GM23338 (cell line): ENCODE measurements around the gene VTA1. TPM values are rescaled to one million over a fixed set of nuclear protein-coding genes. Genes with fewer than 3 reads are reported as not detected.

Experiments
- ATAC-seq: fragments of 200-7000 bp; cut with Tn5 transposase; 3 replicates; pipeline ENCODE4 v1.9.1; 2020
- DNase-seq: peaks from one replicate; pipeline ENCODE4 v3.0.0-alpha.2; 2015; ENCODE audit warnings: low spot score
- H2AFZ ChIP-seq: fragments of 200-600 bp; sonication (generic); 2 replicates; pipeline ENCODE4 v1.8.0; 2016; ENCODE audit warnings: antibody characterized with exemption, mild to moderate bottlenecking, moderate library complexity
- H3F3A ChIP-seq: fragments of 200-600 bp; sonication (generic); replicated peaks from 2 replicates; pipeline ENCODE4 v1.8.0; 2017; ENCODE audit warnings: antibody characterized with exemption, mixed run types, low read depth
- H3K27ac ChIP-seq: fragments of 200-600 bp; sonication (generic); 2 replicates; pipeline ENCODE4 v1.6.1; 2016; ENCODE audit warnings: low read depth
- H3K27me3 ChIP-seq: fragments of 200-600 bp; sonication (generic); 2 replicates; pipeline ENCODE4 v1.8.0; 2016; ENCODE audit warnings: mild to moderate bottlenecking, mixed run types, moderate library complexity; ENCODE audit not compliant: insufficient read depth
- H3K36me3 ChIP-seq: fragments of 200-600 bp; sonication (generic); 2 replicates; pipeline ENCODE4 v1.8.0; 2016; ENCODE audit warnings: mild to moderate bottlenecking; ENCODE audit not compliant: insufficient read depth
- H3K4me1 ChIP-seq: fragments of 200-600 bp; sonication (generic); 2 replicates; pipeline ENCODE4 v1.8.0; 2016; ENCODE audit warnings: mild to moderate bottlenecking, moderate library complexity; ENCODE audit not compliant: insufficient read depth
- H3K4me2 ChIP-seq: fragments of 200-600 bp; sonication (generic); 2 replicates; pipeline ENCODE4 v1.7.1; 2017; ENCODE audit warnings: mixed run types
- H3K4me3 ChIP-seq: fragments of 200-600 bp; sonication (generic); 2 replicates; pipeline ENCODE4 v1.6.1; 2016; ENCODE audit warnings: mixed run types
- H3K79me2 ChIP-seq: fragments of 200-600 bp; sonication (generic); replicated peaks from 2 replicates; pipeline ENCODE4 v1.8.0; 2017; ENCODE audit warnings: mild to moderate bottlenecking; ENCODE audit not compliant: insufficient read depth
- H3K9me2 ChIP-seq: fragments of 200-600 bp; sonication (generic); 2 replicates; pipeline ENCODE4 v1.8.0; 2017; ENCODE audit not compliant: insufficient read depth
- H4K20me1 ChIP-seq: fragments of 200-600 bp; sonication (generic); replicated peaks from 2 replicates; pipeline ENCODE4 v1.8.0; 2017; ENCODE audit warnings: mild to moderate bottlenecking; ENCODE audit not compliant: insufficient read depth
- H3K27ac Mint-ChIP-seq: 2 replicates; pipeline ENCODE4 v1.8.0; 2020; ENCODE audit warnings: inconsistent platforms, mild to moderate bottlenecking, moderate library complexity, mixed read lengths
- H3K27me3 Mint-ChIP-seq: 3 replicates; pipeline ENCODE4 v1.8.0; 2022; ENCODE audit warnings: low read depth, mild to moderate bottlenecking, moderate library complexity, mixed read lengths, inconsistent platforms; ENCODE audit not compliant: insufficient read depth, poor library complexity
- H3K36me3 Mint-ChIP-seq: 3 replicates; pipeline ENCODE4 v1.8.0; 2021; ENCODE audit warnings: low read depth, mild to moderate bottlenecking, inconsistent platforms, moderate library complexity, mixed read lengths
- H3K4me1 Mint-ChIP-seq: 3 replicates; pipeline ENCODE4 v1.8.0; 2020; ENCODE audit warnings: mild to moderate bottlenecking, inconsistent platforms, mixed read lengths
- H3K4me3 Mint-ChIP-seq: 3 replicates; pipeline ENCODE4 v1.8.0; 2021; ENCODE audit warnings: moderate library complexity, mild to moderate bottlenecking, inconsistent platforms, mixed read lengths
- H3K9me3 Mint-ChIP-seq: 3 replicates; pipeline ENCODE4 v1.8.0; 2020; ENCODE audit warnings: moderate library complexity, mild to moderate bottlenecking, inconsistent platforms, mixed read lengths
- CREB1 ChIP-seq: fragments of 250-450 bp; sonication (Bioruptor Pico); IDR thresholded peaks from 2 replicates; pipeline ENCODE4 v1.5.0; 2020; ENCODE audit warnings: low read depth, mild to moderate bottlenecking, moderate library complexity
- EZH2 ChIP-seq: fragments of 200-600 bp; sonication (generic); IDR thresholded peaks from one replicate; pipeline ENCODE4 v1.8.0; 2017; ENCODE audit warnings: antibody characterized with exemption, mild to moderate bottlenecking, low read depth; ENCODE audit not compliant: unreplicated experiment
- EZH2phosphoT487 ChIP-seq: fragments of 200-600 bp; sonication (generic); IDR thresholded peaks from one replicate; pipeline ENCODE4 v1.8.1; 2018; ENCODE audit warnings: antibody characterized with exemption; ENCODE audit not compliant: unreplicated experiment
- JUNB ChIP-seq: IDR thresholded peaks from one replicate; pipeline ENCODE4 v1.6.1; 2016; ENCODE audit warnings: antibody characterized with exemption; ENCODE audit not compliant: unreplicated experiment
- NANOG ChIP-seq: IDR thresholded peaks from 2 replicates; pipeline ENCODE4 v1.6.1; 2016; ENCODE audit warnings: antibody characterized with exemption, borderline replicate concordance
- POLR2AphosphoS5 ChIP-seq: IDR thresholded peaks from 2 replicates; pipeline ENCODE4 v1.6.1; 2016; ENCODE audit warnings: antibody characterized with exemption, low read depth
- STAT1 ChIP-seq: IDR thresholded peaks from one replicate; pipeline ENCODE4 v1.6.1; 2016; ENCODE audit warnings: antibody characterized with exemption; ENCODE audit not compliant: unreplicated experiment
- ZNF114 ChIP-seq: fragments of 250-450 bp; sonication (Bioruptor Pico); IDR thresholded peaks from 2 replicates; pipeline ENCODE4 v1.5.0; 2020; ENCODE audit warnings: mild to moderate bottlenecking, moderate library complexity
- ZNF331 ChIP-seq: fragments of 250-450 bp; sonication (Bioruptor Pico); IDR thresholded peaks from 2 replicates; pipeline ENCODE4 v1.5.0; 2020; ENCODE audit warnings: low read depth, mild to moderate bottlenecking, moderate library complexity
- polyA plus RNA-seq: library from polyadenylated mRNA; unstranded; fragments of >200 nt; fragmentation: Nextera tagmentation; extraction: Ambion mirVana; gene quantifications from 2 replicates; pipeline ENCODE4 v1.2.1, GENCODE V29; 2016
- total RNA-seq: library from RNA; depleted of rRNA; stranded (reverse); fragments of >200 nt; shearing (Covaris generic); gene quantifications from 2 replicates; pipeline ENCODE4 v1.2.3, GENCODE V29; 2014
- TF ChIP-seq, protein P1 (sequence below), 2 experiments: fragments of 200-600 bp in 1 of 2; sonication (generic) in 1 of 2; conservative IDR thresholded peaks; 2 replicates each; pipeline versions ENCODE4 v1.5.1 to v1.6.1; 2016 to 2017; ENCODE audit warnings: antibody characterized with exemption in 2 of 2, low read depth in 2 of 2, mild to moderate bottlenecking in 2 of 2, moderate library complexity in 1 of 2
- TF ChIP-seq, protein P2 (sequence below): fragments of 250-450 bp; sonication (Bioruptor Pico); IDR thresholded peaks from 2 replicates; pipeline ENCODE4 v1.5.0; 2020; ENCODE audit warnings: mild to moderate bottlenecking, moderate library complexity
- TF ChIP-seq, protein P3 (sequence below): IDR thresholded peaks from one replicate; pipeline ENCODE4 v1.6.1; 2018; ENCODE audit warnings: antibody characterized with exemption; ENCODE audit not compliant: unreplicated experiment
- TF ChIP-seq, protein P4 (sequence below): IDR thresholded peaks from 2 replicates; pipeline ENCODE4 v1.6.1; 2016; ENCODE audit warnings: antibody characterized with exemption

Gene VTA1
- total and polyA plus RNA-seq, 2 experiments from 2014 or later = 102 to 104 TPM

DNA sequence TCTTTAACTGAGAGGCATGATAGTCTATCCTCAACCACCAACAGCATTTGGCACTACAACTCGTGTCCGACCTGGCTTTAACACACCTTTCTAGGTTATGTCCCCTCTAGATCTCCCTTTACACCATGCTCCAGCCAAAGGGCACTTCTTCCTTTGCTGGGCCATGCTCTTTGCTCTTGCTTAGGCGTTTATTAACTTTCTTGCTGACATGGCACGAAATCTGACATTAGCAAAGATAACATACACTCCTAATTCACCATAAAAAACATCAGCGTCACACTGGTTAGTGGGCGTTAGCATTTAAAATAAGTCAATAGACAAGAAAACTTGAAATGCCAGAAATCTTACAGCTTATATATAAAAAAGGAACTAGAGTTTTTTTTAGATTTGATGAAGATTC lies 107.5 kb downstream of the VTA1 start:
- Histone ChIP-seq H3K4me1 (no peaks in the 10 kb centered on the region), H2AFZ (no peak overlapping the region), H3K27me3 (no peaks in the 10 kb centered on the region), H3K36me3 (no peaks in the 10 kb centered on the region), H3K9me2 (0 out of 2 replicates have a peak, but pooled peaks cover 3% of the 10 kb centered on the region), H3K27ac (no peak overlapping the region), H3K4me3 (no peak overlapping the region), H4K20me1 (no peaks in the 10 kb centered on the region), H3K79me2 (no peaks in the 10 kb centered on the region), H3F3A (no peaks in the 10 kb centered on the region), H3K4me2 (no peak overlapping the region)
- ATAC-seq (no peak), DNase-seq (no peak)
- Mint-ChIP-seq H3K4me1 (no peaks in the 10 kb centered on the region), H3K27ac (no peak overlapping the region), H3K27me3 (no peaks in the 10 kb centered on the region), H3K4me3 (no peak overlapping the region), H3K36me3 (no peaks in the 10 kb centered on the region), H3K9me3 (no peaks in the 10 kb centered on the region)
- no peak for TF ChIP-seq POLR2AphosphoS5
- no peak for TF ChIP-seq ZNF331 (CRISPR knock-in tag)
- TF ChIP-seq NANOG = no peak
- no peak for TF ChIP-seq JUNB
- no peak for TF ChIP-seq EZH2
- TF ChIP-seq ZNF114 = no peak
- TF ChIP-seq, protein P1, sequence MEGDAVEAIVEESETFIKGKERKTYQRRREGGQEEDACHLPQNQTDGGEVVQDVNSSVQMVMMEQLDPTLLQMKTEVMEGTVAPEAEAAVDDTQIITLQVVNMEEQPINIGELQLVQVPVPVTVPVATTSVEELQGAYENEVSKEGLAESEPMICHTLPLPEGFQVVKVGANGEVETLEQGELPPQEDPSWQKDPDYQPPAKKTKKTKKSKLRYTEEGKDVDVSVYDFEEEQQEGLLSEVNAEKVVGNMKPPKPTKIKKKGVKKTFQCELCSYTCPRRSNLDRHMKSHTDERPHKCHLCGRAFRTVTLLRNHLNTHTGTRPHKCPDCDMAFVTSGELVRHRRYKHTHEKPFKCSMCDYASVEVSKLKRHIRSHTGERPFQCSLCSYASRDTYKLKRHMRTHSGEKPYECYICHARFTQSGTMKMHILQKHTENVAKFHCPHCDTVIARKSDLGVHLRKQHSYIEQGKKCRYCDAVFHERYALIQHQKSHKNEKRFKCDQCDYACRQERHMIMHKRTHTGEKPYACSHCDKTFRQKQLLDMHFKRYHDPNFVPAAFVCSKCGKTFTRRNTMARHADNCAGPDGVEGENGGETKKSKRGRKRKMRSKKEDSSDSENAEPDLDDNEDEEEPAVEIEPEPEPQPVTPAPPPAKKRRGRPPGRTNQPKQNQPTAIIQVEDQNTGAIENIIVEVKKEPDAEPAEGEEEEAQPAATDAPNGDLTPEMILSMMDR (conservative IDR thresholded peaks at IDR 0.05; ENCODE audit: low read depth in 2 of 2) = no peak
- TF ChIP-seq STAT1 = no peak
- TF ChIP-seq, protein P2, sequence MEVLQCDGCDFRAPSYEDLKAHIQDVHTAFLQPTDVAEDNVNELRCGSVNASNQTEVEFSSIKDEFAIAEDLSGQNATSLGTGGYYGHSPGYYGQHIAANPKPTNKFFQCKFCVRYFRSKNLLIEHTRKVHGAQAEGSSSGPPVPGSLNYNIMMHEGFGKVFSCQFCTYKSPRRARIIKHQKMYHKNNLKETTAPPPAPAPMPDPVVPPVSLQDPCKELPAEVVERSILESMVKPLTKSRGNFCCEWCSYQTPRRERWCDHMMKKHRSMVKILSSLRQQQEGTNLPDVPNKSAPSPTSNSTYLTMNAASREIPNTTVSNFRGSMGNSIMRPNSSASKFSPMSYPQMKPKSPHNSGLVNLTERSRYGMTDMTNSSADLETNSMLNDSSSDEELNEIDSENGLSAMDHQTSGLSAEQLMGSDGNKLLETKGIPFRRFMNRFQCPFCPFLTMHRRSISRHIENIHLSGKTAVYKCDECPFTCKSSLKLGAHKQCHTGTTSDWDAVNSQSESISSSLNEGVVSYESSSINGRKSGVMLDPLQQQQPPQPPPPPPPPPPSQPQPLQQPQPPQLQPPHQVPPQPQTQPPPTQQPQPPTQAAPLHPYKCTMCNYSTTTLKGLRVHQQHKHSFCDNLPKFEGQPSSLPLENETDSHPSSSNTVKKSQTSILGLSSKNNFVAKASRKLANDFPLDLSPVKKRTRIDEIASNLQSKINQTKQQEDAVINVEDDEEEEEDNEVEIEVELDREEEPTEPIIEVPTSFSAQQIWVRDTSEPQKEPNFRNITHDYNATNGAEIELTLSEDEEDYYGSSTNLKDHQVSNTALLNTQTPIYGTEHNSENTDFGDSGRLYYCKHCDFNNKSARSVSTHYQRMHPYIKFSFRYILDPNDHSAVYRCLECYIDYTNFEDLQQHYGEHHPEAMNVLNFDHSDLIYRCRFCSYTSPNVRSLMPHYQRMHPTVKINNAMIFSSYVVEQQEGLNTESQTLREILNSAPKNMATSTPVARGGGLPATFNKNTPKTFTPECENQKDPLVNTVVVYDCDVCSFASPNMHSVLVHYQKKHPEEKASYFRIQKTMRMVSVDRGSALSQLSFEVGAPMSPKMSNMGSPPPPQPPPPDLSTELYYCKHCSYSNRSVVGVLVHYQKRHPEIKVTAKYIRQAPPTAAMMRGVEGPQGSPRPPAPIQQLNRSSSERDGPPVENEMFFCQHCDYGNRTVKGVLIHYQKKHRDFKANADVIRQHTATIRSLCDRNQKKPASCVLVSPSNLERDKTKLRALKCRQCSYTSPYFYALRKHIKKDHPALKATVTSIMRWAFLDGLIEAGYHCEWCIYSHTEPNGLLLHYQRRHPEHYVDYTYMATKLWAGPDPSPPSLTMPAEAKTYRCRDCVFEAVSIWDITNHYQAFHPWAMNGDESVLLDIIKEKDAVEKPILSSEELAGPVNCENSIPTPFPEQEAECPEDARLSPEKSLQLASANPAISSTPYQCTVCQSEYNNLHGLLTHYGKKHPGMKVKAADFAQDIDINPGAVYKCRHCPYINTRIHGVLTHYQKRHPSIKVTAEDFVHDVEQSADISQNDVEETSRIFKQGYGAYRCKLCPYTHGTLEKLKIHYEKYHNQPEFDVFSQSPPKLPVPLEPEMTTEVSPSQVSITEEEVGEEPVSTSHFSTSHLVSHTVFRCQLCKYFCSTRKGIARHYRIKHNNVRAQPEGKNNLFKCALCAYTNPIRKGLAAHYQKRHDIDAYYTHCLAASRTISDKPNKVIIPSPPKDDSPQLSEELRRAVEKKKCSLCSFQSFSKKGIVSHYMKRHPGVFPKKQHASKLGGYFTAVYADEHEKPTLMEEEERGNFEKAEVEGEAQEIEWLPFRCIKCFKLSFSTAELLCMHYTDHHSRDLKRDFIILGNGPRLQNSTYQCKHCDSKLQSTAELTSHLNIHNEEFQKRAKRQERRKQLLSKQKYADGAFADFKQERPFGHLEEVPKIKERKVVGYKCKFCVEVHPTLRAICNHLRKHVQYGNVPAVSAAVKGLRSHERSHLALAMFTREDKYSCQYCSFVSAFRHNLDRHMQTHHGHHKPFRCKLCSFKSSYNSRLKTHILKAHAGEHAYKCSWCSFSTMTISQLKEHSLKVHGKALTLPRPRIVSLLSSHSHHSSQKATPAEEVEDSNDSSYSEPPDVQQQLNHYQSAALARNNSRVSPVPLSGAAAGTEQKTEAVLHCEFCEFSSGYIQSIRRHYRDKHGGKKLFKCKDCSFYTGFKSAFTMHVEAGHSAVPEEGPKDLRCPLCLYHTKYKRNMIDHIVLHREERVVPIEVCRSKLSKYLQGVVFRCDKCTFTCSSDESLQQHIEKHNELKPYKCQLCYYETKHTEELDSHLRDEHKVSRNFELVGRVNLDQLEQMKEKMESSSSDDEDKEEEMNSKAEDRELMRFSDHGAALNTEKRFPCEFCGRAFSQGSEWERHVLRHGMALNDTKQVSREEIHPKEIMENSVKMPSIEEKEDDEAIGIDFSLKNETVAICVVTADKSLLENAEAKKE = no peak
- TF ChIP-seq, protein P3, sequence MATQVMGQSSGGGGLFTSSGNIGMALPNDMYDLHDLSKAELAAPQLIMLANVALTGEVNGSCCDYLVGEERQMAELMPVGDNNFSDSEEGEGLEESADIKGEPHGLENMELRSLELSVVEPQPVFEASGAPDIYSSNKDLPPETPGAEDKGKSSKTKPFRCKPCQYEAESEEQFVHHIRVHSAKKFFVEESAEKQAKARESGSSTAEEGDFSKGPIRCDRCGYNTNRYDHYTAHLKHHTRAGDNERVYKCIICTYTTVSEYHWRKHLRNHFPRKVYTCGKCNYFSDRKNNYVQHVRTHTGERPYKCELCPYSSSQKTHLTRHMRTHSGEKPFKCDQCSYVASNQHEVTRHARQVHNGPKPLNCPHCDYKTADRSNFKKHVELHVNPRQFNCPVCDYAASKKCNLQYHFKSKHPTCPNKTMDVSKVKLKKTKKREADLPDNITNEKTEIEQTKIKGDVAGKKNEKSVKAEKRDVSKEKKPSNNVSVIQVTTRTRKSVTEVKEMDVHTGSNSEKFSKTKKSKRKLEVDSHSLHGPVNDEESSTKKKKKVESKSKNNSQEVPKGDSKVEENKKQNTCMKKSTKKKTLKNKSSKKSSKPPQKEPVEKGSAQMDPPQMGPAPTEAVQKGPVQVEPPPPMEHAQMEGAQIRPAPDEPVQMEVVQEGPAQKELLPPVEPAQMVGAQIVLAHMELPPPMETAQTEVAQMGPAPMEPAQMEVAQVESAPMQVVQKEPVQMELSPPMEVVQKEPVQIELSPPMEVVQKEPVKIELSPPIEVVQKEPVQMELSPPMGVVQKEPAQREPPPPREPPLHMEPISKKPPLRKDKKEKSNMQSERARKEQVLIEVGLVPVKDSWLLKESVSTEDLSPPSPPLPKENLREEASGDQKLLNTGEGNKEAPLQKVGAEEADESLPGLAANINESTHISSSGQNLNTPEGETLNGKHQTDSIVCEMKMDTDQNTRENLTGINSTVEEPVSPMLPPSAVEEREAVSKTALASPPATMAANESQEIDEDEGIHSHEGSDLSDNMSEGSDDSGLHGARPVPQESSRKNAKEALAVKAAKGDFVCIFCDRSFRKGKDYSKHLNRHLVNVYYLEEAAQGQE = no peak
- TF ChIP-seq EZH2phosphoT487 = no peak
- TF ChIP-seq, protein P4, sequence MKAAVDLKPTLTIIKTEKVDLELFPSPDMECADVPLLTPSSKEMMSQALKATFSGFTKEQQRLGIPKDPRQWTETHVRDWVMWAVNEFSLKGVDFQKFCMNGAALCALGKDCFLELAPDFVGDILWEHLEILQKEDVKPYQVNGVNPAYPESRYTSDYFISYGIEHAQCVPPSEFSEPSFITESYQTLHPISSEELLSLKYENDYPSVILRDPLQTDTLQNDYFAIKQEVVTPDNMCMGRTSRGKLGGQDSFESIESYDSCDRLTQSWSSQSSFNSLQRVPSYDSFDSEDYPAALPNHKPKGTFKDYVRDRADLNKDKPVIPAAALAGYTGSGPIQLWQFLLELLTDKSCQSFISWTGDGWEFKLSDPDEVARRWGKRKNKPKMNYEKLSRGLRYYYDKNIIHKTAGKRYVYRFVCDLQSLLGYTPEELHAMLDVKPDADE = no peak
- TF ChIP-seq CREB1 (CRISPR knock-in tag) = no peak
